Activated naive CD8-positive, alpha-beta T cell treated with anti-CD3 and anti-CD28 coated beads for 36 hours (primary cell): ENCODE results near the gene GLB1L. TPM values are rescaled to one million over a fixed set of nuclear protein-coding genes. Genes with fewer than 3 reads are reported as not detected.
"Not testable (repeated sequence)": the region's sequence is repeated elsewhere in the genome, so short reads cannot be mapped to it uniquely, and the experiment has no call there.

ENCODE experiments used
- DNase-seq: peaks from one replicate; pipeline ENCODE4 v3.0.0; 2021
- H3K27ac Mint-ChIP-seq: one replicate; pipeline ENCODE4 v1.8.0; 2022; ENCODE audit warnings: mild to moderate bottlenecking, moderate library complexity, mixed read lengths
- H3K27me3 Mint-ChIP-seq: one replicate; pipeline ENCODE4 v1.8.0; 2022; ENCODE audit warnings: mild to moderate bottlenecking, mixed read lengths
- H3K36me3 Mint-ChIP-seq: one replicate; pipeline ENCODE4 v1.8.0; 2021; ENCODE audit warnings: mild to moderate bottlenecking, mixed read lengths
- H3K4me1 Mint-ChIP-seq: one replicate; pipeline ENCODE4 v1.8.0; 2021; ENCODE audit warnings: mixed read lengths
- H3K4me3 Mint-ChIP-seq: one replicate; pipeline ENCODE4 v1.8.0; 2022; ENCODE audit warnings: mild to moderate bottlenecking, moderate library complexity, mixed read lengths
- H3K9me3 Mint-ChIP-seq: one replicate; pipeline ENCODE4 v1.8.0; 2022; ENCODE audit warnings: mixed read lengths
- total RNA-seq, 2 experiments: library from RNA; stranded (reverse); gene quantifications; one replicate each; pipeline ENCODE4 v1.2.3, GENCODE V29; 2021

Gene GLB1L
- total RNA-seq, 2 experiments from 2014 or later, result 1.6 to 3.0 TPM

- Mint-ChIP-seq H3K4me1 (peaks cover 37% of the 10 kb centered on the region), H3K27ac (no peak overlapping the region), H3K27me3 (no peaks in the 10 kb centered on the region), H3K9me3 (no peaks in the 10 kb centered on the region), H3K4me3 (no peak overlapping the region), H3K36me3 (peaks cover 35% of the 10 kb centered on the region)
- no peak for DNase-seq
Measured at GRCh38 chr2:219213486-219214071, 31.7 kb downstream of the GLB1L start.

GRCh38 chr2:219213026-219213415 is 32.2 kb downstream of the GLB1L start:
- no peak for DNase-seq
- Mint-ChIP-seq H3K36me3 (peaks cover 40% of the 10 kb centered on the region), H3K4me3 (no peak overlapping the region), H3K27me3 (no peaks in the 10 kb centered on the region), H3K9me3 (no peaks in the 10 kb centered on the region), H3K4me1 (peaks cover 42% of the 10 kb centered on the region), H3K27ac (no peak overlapping the region)

DNA sequence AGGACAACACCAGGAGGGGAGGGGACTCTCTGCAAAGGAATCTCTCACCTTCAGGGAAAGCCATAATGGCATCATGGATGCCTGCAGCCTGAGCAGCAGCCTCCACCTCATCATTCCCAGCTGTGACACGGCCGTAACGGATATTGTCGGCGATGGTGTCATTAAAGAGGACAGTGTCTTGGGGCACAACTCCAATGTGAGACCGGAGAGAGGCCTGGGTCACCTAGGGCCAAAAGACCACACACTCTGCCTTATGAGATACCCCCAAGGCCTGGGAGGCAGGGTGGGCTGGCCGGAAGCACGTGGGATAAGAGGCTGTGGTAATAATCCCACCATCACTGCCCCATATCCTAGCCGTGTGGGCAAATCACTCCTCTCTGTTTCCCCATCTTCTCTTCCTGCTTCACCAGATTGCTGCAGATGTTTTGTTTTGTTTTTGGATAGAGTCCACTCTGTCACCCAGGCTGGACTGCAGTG is 34.3 kb downstream of the GLB1L start:
- Mint-ChIP-seq H3K36me3 (peaks cover 33% of the 10 kb centered on the region), H3K27ac (peak overlapping the region; percentile 3), H3K4me1 (peaks cover 40% of the 10 kb centered on the region), H3K27me3 (no peaks in the 10 kb centered on the region), H3K9me3 (no peaks in the 10 kb centered on the region), H3K4me3 (no peak overlapping the region)
- DNase-seq, result no peak

DNA sequence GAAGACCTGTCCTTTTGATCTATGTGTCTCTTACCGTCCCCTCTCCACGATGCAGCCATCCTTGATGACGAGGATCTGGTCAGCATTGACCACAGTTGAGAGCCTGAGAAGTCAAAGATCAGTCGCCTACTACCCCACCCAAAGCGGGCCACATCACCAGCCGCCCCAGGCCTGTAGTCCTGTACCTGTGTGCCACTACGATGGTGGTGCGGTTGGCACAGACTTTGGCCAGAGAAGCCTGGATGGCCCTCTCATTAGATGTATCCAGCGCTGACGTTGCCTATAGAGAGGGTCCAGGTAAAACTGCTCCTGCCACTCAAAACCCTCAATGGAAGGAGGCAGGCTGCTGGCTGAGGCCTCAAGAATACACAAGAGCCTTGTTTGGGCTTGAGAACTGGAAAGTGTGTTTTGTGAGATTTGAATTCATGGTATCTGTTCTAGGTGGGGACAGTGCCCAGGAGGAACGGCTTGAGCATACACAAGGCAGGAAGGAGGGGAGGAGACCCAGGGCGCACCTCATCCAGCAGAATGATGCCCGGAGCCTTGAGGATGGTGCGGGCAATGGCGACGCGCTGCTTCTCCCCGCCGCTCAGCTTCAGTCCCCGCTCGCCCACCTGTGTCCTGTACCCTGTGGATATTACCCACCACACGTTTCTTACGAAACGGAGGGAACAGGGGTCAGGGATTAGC is 34.9 kb downstream of the GLB1L start:
- no peak for DNase-seq
- Mint-ChIP-seq H3K9me3 (no peaks in the 10 kb centered on the region), H3K27me3 (no peaks in the 10 kb centered on the region), H3K4me1 (peaks cover 41% of the 10 kb centered on the region), H3K4me3 (no peak overlapping the region), H3K36me3 (peaks cover 32% of the 10 kb centered on the region), H3K27ac (peak overlapping the region; percentile 86)

- Mint-ChIP-seq H3K36me3 (peaks cover 32% of the 10 kb centered on the region), H3K4me3 (no peak overlapping the region), H3K27ac (peak overlapping the region; percentile 86), H3K9me3 (peaks cover 1% of the 10 kb centered on the region), H3K27me3 (no peaks in the 10 kb centered on the region), H3K4me1 (peaks cover 41% of the 10 kb centered on the region)
- no peak for DNase-seq
Measured at GRCh38 chr2:219209236-219210195, 35.7 kb downstream of the GLB1L start.

DNA sequence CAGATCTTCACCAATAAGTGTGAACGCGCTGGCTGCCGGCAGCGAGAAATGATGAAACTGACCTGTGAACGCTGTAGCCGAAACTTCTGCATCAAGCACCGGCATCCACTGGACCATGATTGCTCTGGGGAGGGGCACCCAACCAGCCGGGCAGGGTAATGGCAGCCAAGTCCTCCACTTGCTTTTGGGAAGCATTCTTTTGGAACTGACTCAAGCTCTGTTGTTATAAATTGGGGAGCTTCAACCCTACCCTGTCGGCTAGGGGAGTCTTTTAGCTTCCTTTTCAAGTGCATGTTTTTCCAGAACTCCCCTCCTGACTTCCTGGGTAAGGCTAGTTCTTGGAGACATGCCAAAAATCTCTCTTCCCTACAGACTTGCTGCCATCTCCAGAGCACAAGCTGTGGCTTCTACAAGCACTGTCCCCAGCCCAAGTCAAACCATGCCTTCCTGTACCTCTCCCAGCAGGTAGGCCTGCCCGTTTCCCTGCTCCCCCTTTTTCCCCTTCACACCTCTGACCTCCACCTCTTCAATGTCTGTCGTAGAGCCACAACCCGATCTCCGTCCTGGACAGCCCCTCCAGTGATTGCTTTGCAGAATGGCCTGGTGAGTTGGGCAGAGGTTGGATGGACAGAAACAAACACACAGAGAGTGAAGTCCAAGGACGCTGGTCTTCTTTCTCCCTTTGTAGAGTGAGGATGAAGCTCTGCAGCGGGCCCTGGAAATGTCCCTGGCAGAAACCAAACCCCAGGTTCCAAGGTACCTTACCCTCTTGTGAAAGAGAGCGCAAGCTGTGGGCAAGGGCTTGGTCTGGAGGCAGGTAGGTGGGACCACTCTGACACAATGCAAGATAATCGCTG is 37.1 kb downstream of the GLB1L start:
- peaks cover 41% of the 10 kb centered on the region for H3K4me1 Mint-ChIP-seq
- peaks cover 10% of the 10 kb centered on the region for H3K9me3 Mint-ChIP-seq
- H3K36me3 Mint-ChIP-seq, result peaks cover 34% of the 10 kb centered on the region
- peak overlapping the region; percentile 86 for H3K27ac Mint-ChIP-seq
- peak overlapping the region; percentile 90 for H3K4me3 Mint-ChIP-seq
- no peak for DNase-seq
- H3K27me3 Mint-ChIP-seq, result no peaks in the 10 kb centered on the region

GRCh38 chr2:219207134-219207883 is 37.9 kb downstream of the GLB1L start:
- H3K9me3 Mint-ChIP-seq, result peaks cover 13% of the 10 kb centered on the region
- H3K4me3 Mint-ChIP-seq, result peak overlapping the region; percentile 90
- H3K4me1 Mint-ChIP-seq, result peaks cover 41% of the 10 kb centered on the region
- H3K36me3 Mint-ChIP-seq, result peaks cover 34% of the 10 kb centered on the region
- H3K27me3 Mint-ChIP-seq, result no peaks in the 10 kb centered on the region
- peak overlapping the region; percentile 97 for H3K27ac Mint-ChIP-seq
- no peak for DNase-seq

- Mint-ChIP-seq H3K4me1 (peaks cover 39% of the 10 kb centered on the region), H3K27me3 (no peaks in the 10 kb centered on the region), H3K27ac (peak within 1 kb of the TSS; percentile 97), H3K36me3 (peaks cover 27% of the 10 kb centered on the region), H3K9me3 (peaks cover 13% of the 10 kb centered on the region), H3K4me3 (peak within 1 kb of the TSS; percentile 90)
- peak; percentile 99 for DNase-seq
Measured at GRCh38 chr2:219206328-219207133, 38.7 kb downstream of the GLB1L start, which contains the start of gene ZFAND2B. ZFAND2B (plus strand) TSS chr2:219206782; CDS start chr2:219206988, 206 bp downstream.

DNA sequence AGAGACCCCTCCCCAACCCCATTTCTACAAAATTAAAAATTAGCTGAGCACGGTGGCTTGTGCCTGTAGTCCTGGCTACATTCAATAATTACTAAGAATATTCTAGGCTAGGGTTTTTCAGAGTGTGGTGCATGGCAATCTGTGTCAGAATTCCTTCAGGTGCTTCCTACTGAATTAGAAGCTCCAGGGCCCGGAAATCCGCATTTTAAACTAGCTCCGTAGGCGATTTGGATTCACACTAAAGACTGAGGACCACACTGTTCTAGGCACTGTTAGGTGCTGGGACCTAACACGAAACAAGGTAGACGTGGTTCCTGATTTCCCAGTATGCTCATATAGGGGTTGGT is 39.3 kb downstream of the GLB1L start:
- H3K4me3 Mint-ChIP-seq, result peak overlapping the region; percentile 90
- peaks cover 39% of the 10 kb centered on the region for H3K4me1 Mint-ChIP-seq
- H3K36me3 Mint-ChIP-seq, result peaks cover 29% of the 10 kb centered on the region
- no peak for DNase-seq
- H3K9me3 Mint-ChIP-seq, result peaks cover 16% of the 10 kb centered on the region
- H3K27me3 Mint-ChIP-seq, result no peaks in the 10 kb centered on the region
- peak overlapping the region; percentile 97 for H3K27ac Mint-ChIP-seq

GRCh38 chr2:219205165-219205538 is 40.1 kb downstream of the GLB1L start:
- peaks cover 17% of the 10 kb centered on the region for H3K9me3 Mint-ChIP-seq
- peak overlapping the region; percentile 34 for H3K4me3 Mint-ChIP-seq
- peaks cover 29% of the 10 kb centered on the region for H3K36me3 Mint-ChIP-seq
- H3K27me3 Mint-ChIP-seq, result no peaks in the 10 kb centered on the region
- peaks cover 42% of the 10 kb centered on the region for H3K4me1 Mint-ChIP-seq
- H3K27ac Mint-ChIP-seq, result peak overlapping the region; percentile 5
- no peak for DNase-seq

DNA sequence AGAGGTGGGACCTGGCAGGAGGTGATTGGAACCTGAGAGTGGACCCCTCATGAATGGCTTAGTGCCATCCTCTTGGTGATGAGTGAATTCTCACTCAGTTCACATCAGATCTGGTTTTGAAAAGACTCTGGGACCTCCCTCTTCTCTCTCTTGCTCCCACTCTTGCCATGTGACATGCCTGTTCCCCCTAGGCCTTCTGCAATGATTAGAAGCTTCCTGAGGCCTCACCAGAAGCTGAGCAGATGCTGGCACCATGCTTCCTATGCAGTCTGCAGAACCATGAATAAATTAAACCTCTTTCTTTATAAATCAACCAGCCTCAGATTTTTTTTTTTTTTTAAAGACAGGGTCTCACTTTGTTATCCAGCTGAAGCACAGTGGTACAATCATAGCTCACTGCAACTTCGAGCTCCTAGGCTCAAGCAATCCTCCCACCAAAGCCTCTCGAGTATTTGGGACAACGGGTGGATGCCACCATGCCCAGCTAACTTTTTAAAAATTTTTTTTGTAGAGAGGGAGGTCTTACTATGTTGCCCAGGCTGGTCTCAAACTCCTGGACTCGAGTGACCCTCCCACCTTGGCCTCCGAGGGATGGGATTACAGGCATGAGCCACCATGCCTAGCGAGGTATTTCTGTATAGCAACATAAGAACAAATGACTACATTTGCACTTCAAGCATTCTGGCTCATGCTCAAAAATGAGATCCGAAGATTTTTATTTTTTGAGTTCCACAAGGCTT is 40.6 kb downstream of the GLB1L start:
- no peak for DNase-seq
- no peaks in the 10 kb centered on the region for H3K27me3 Mint-ChIP-seq
- H3K36me3 Mint-ChIP-seq, result peaks cover 25% of the 10 kb centered on the region
- H3K27ac Mint-ChIP-seq, result peak overlapping the region; percentile 67
- peaks cover 37% of the 10 kb centered on the region for H3K4me1 Mint-ChIP-seq
- peak overlapping the region; percentile 18 for H3K4me3 Mint-ChIP-seq
- H3K9me3 Mint-ChIP-seq, result peaks cover 17% of the 10 kb centered on the region

DNA sequence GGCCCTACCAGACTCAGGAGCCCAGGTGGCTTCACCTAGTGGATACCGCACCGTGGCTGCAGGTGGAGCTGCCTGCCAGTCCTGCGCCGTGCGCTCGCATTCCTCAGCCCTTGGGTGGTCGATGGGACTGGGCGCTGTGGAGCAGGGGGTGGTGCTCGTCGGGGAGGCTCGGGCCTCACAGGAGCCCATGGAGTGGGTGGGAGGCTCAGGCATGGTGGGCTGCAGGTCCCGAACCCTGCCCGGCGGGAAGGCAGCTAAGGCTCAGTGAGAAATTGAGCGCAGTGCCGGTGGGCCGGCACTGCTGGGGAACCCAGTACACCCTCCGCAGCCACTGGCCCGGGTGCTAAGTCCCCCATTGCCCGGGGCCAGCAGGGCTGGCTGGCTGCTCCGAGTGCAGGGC is 43.9 kb downstream of the GLB1L start:
- peaks cover 17% of the 10 kb centered on the region for H3K9me3 Mint-ChIP-seq
- peaks cover 25% of the 10 kb centered on the region for H3K4me1 Mint-ChIP-seq
- peak overlapping the region; percentile 92 for H3K27ac Mint-ChIP-seq
- DNase-seq, H3K27me3 Mint-ChIP-seq, H3K4me3 Mint-ChIP-seq: not testable (repeated sequence)
- peaks cover 13% of the 10 kb centered on the region for H3K36me3 Mint-ChIP-seq
